Measurements from ENCODE around the gene ZNF598. TPM values are rescaled to one million over a fixed set of nuclear protein-coding genes. Genes with fewer than 3 reads are reported as not detected.
"Not testable (repeated sequence)": the region's sequence is repeated elsewhere in the genome, so short reads cannot be mapped to it uniquely, and the experiment has no call there.

ZNF598 gene
- total RNA-seq, 1 donor from 2014 or later, result 18.5 TPM

DNA sequence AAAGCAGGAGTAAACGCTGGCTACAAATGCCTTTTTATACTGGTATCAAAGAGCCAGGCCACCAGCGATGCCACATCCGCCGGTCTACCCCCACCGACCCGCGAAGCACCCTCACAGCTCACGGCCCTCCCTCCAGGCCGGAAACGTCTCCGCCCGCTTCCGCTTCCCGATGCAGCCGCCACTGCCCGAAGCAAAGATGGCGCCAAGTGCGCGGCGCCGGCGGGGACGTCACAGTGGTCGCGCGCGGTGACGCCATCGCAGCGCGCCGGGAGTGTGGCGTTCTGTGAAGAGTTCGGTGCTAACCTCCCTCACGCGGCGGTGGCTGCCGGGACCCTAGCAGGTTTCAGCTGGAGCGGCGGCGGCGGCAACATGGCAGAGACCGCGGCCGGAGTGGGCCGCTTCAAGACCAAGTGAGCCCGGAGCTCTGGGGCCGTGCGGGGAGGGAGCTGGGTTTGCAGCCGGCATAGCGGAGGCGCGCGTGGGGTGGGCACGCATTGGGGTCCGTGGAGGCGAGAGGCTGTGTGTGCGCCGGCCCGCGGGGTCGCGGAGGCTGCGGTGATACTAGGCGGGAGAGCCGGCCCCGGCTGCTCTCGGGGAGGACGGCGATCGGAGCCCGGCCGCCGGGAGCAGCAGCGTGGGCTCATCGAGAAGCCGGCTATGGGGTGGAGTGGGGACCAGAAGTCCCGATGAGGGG lies 37.7 kb downstream of the ZNF598 start, which contains the start of gene TBL3:
Gene TBL3, plus strand, starts transcription at position 258 of the 694 bp plus-strand sequence. Its CDS starts 112 bp downstream, at position 370.
- DNase-seq (ENCODE audit: missing footprints) (peak; percentile 97), ATAC-seq (peak; percentile 95)
- intact Hi-C loops (cut with DNase I), result no loop called here

DNA sequence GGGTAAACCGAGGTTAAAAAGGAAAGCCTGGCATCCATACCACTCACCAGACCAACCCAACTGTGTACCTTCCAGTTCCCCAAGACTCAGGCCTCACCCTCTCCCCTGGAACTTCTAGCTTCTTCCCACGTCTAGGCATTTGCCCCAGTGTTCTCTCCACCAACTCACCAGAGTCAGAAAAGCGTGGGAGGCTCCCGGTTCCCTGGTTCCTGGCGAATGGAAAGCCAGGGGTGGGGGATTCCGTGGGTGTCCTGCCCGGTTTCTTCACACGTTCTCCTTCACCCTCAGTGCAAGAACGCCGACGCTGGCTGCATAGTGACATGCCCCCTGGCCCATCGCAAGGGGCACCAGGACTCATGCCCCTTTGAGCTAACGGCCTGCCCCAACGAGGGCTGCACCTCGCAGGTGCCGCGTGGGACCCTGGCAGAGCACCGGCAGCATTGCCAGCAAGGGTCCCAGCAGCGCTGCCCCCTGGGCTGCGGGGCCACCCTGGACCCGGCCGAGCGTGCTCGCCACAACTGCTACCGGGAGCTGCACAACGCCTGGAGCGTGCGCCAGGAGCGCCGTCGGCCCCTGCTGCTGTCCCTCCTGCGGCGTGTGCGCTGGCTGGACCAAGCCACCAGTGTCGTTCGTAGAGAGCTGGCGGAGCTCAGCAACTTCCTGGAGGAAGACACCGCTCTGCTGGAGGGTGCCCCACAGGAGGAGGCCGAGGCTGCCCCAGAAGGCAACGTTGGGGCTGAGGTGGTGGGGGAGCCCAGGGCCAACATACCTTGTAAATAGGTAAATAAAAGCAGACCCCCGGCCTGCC lies 41.3 kb downstream of the ZNF598 start:
- ATAC-seq (no peak), DNase-seq (ENCODE audit: missing footprints) (no peak)
- intact Hi-C loops (cut with DNase I), result no loop called here

- intact Hi-C loops (cut with DNase I), result no loop called here
- DNase-seq (ENCODE audit: missing footprints), result no peak
- no peak for ATAC-seq
Measured at GRCh38 chr16:1966460-1966859, 43.2 kb downstream of the ZNF598 start, which contains the start of gene RNF151. Gene RNF151, plus strand, starts transcription at chr16:1966856. Its CDS starts 26 bp downstream, at chr16:1966882.

- ATAC-seq (no peak), DNase-seq (ENCODE audit: missing footprints) (no peak)
- intact Hi-C loops (cut with DNase I), result no loop called here
Measured at GRCh38 chr16:1965396-1966001, 44.1 kb downstream of the ZNF598 start.

DNA sequence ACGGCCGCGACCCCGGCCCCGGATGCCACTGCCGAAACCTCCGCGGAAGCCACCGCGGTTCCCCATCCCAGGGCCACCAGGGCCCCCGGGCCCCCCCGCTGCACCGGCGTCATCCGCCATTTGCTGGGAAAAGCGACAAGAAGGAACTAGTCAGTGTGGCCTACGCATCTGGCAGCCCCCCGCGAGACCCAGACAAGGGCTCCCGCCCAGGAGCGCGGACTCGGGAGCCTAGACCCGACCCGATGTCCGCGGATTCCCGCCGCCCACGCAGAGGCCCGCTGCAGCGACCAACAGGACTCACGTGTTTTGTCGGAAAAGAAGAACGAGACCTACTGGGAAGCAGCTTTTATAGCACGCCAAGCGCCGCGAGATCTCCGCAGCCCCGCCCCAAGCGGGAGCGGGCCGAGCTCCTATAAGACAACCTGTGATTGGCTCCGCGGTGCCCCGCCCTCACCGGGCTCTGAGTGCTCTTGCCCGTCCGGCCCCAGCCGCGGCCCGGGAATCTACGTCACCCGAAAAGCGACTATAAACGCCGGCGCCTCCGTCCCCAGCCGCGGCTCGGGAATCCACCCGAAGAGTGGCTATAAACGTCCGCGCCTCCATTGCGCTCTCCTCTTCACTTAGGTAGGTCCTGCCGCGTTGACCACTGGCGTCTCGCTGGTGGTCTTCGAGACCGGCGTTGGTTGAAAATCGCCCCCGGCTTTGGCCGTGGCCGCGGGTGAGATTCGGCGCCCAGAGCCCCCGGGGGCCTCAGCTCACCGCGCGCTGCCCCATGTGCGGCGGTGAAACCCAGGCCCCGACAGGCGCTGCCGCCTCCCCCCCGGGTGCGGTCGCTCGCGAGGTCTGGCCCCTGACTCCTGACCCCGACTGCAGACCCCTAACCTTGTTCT lies 44.9 kb downstream of the ZNF598 start, which contains the start of gene RPS2:
Gene RPS2, minus strand, starts transcription at position 321 of the 890 bp plus-strand sequence. Its CDS starts 201 bp downstream, at position 120.
- ATAC-seq (peak; percentile 98), DNase-seq (ENCODE audit: missing footprints) (peak; percentile 100)
- intact Hi-C loops (cut with DNase I), result loop anchor here (5.0 kb wide), 1 partner anchor 248 kb away; the partner anchor contains the start of genes BRICD5 and PGP

GRCh38 chr16:1963806-1964505 lies 45.7 kb downstream of the ZNF598 start:
- DNase-seq (ENCODE audit: missing footprints) (no peak), ATAC-seq (peak; percentile 11)
- intact Hi-C loops (cut with DNase I), result loop anchor here (5.0 kb wide), 1 partner anchor 248 kb away; the partner anchor contains the start of genes BRICD5 and PGP

DNA sequence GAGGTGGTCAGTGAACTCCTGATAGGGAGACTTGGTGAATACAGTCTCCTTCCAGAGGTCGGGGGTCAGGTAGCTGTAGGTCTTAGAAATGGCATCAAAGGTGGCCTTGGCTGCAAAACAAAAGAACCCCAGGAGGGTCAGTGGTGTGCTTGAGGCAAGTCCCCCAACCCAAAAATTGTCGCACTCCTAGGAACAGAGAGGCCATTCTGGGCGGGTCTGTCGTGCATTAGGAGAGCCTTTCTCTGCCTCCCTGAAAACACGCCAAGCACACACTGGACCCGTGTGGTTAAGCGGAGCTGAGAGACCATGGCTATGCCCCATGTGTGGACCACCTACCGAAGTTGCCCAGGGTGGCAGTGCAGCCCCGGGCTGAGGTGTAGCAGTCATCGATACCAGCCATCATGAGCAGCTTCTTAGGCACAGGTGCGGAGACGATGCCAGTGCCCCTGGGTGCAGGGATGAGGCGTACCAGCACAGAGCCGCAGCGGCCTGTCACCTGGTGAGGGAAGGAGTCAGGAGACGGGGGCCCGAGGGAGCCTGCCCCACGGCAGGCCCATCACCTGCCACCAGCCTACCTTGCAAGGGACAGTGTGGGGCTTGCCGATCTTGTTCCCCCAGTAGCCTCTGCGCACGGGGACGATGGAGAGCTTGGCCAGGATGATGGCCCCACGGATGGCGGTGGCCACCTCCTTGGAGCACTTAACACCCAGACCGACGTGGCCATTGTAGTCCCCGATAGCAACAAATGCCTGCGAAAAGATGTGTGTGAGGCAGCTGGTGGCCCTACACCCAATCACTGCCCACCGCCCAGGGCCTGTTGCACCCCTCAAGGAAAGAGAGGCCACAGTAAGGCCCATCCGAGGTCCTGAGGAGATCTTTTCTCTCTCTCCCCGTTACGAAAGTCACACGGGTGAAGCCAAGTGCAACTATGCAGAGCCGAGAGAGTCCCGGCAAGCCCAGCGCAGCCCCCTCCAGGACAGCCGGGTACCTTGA lies 47.2 kb downstream of the ZNF598 start:
- not testable (repeated sequence) for DNase-seq (ENCODE audit: missing footprints); ATAC-seq
- intact Hi-C loops (cut with DNase I), result loop anchor here (5.0 kb wide), 1 partner anchor 250 kb away; the partner anchor contains the start of genes BRICD5 and PGP

DNA sequence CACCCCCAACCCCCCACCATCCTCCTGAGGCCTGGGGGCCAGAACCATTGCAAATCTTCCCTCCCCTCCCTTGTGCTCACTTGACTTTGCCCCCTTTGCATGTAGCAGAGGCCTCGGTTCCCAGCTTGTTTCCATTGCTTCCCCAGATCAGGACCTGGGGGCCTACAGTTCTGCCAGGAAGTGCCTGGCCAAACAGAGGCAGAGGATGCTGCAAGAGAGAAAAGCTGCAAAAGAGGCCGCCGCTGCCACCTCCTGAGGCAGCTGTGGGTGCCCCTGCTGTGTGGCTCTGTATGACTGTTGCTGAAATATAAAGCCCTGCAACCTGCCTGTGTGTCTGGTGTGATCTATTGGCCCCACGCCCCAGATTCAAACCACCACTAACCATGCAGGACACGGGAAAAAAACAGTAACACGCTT lies 48.0 kb downstream of the ZNF598 start:
- intact Hi-C loops (cut with DNase I), result loop anchor here (5.0 kb wide), 1 partner anchor 251 kb away; the partner anchor contains the start of genes BRICD5 and PGP
- ATAC-seq, result no peak
- DNase-seq (ENCODE audit: missing footprints), result no peak

DNA sequence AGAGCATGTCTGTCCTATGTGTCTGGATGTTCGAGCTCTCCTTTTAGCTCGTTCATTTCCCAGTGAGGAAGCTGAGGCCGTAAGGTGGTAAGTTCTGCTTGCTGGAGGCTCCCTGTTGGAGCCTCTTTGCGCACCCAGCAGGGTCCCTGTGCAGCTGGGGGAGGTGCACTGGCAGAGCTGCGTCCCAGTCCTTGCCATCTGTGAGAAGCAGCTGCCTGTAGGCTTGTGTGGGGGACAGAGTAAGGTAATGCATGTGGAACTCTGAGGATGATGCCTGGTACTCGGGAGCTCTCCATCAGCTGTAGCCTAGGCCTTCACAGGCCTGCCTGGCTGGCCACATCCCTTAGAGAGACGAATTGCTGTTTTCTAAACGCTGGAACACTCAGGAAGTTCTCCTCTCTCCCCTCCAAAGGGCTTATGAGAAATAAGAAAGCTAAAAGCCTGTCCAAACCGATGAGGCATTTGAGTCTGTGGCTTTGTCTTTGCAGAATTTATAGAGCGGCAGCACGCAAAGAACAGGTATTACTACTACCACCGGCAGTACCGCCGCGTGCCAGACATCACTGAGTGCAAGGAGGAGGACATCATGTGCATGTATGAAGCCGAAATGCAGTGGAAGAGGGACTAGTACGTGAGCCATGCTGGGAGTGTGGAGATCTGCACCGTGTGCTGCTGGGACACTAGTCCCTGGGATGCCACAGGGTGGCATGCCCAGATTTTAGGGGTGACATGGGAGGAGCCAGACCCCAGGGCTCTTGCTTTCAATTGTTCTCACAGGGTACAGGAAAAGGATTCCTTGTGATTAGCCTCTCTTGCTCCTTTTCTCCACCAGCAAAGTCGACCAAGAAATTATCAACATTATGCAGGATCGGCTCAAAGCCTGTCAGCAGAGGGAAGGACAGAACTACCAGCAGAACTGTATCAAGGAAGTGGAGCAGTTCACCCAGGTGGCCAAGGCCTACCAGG lies 48.7 kb downstream of the ZNF598 start:
- ATAC-seq (no peak), DNase-seq (ENCODE audit: missing footprints) (no peak)
- intact Hi-C loops (cut with DNase I), result loop anchor here (5.0 kb wide), 1 partner anchor 251 kb away; the partner anchor contains the start of genes BRICD5 and PGP

DNA sequence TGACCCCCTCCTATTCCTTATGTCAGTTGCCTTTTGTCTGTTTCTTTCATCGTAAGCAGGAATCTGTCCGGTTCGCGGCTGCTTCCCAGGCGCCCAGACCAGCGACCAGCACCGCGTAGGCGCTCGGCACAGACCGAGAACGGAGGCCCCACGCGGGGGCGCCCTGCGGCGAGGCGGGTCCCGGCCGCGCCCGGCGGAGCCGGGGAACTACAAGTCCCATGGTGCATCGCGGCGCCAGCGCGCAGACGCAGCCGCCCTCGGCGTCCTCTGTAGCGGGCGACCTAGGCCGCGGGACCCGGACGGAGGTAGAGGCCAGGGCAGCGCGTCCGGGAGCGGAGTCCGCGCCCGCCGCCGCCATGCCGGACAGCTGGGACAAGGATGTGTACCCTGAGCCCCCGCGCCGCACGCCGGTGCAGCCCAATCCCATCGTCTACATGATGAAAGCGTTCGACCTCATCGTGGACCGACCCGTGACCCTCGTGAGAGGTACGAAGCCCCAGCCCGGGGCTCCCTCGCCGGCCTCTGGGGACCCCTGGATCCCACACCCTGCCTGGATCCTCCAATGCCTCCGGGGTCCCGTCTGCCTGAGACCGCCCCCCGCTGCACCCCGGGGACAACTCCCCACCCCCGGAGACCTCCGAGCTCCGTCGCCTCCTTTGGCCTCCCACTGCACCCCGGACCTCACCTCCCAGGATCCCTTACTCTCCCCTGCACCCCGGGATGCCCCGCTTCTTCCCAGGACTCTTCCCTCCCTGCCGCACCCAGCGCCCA lies 50.2 kb downstream of the ZNF598 start, which contains the start of gene NDUFB10:
Gene NDUFB10, plus strand, starts transcription at position 270 of the 771 bp plus-strand sequence. Its CDS starts 87 bp downstream, at position 357.
- ATAC-seq (peak; percentile 93), DNase-seq (ENCODE audit: missing footprints) (peak; percentile 96)
- intact Hi-C loops (cut with DNase I), result loop anchor here (5.0 kb wide), 1 partner anchor 253 kb away; the partner anchor contains the start of genes BRICD5 and PGP

DNA sequence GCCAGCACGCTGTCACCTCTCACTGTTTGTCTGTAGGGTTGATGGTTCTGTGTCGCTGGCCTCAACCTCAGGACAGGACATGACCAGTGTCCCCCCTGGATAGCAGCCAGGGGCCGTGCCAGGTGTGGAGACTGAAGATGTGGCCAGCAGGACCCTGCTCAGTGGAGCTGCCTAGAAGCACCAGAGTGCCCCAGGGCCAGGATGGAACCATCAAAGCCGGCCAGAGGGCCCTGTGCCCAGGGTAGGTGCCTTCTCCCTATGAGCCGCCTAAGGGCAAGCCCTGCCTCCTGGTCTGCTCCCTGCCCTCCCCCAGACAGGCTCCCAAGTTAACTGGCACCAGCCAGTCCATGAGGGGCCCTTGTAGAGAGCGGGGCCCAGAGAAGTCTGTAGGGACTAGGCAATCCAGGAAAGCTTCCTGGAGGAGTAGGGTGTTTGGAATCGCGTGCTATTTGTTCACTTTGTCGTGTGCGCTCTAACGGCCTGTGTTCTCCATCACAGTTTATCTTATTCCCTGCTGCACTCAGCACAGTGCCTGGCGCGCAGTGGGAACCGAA lies 50.8 kb downstream of the ZNF598 start:
- no peak for ATAC-seq
- no peak for DNase-seq (ENCODE audit: missing footprints)
- intact Hi-C loops (cut with DNase I), result no loop called here

- intact Hi-C loops (cut with DNase I); ATAC-seq: not testable (repeated sequence)
- DNase-seq (ENCODE audit: missing footprints), result peak; percentile 34
Measured at GRCh38 chr16:1958143-1958491, 51.5 kb downstream of the ZNF598 start.

DNA sequence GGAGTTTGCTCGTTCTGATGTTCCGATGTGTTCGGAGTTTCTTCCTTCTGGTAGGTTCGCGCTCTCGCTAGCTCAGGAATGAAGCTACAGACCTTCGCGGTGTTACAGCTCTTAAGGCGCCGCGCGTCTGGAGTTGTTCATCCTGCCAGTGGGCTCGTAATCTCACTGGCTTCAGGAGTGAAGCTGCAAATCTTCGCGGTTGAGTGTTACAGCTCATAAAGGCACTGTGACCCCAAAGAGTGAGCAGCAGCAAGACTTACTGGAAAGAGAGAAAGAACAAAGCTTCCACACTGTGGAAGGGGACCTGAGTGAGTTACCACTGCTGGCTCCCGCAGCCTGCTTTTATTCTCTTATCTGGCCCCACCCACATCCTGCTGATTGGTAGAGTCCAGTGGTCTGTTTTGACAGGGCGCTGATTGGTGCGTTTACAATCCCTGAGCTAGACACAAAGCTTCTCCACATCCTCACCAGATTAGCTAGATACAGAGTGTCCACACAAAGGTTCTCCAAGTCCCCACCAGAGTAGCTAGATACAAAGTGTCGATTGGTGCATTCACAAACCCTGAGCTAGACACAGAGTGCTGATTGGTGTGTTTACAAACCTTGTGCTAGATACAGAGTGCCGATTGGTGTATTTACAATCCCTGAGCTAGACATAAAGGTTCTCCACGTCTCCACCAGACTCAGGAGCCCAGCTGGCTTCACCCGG lies 52.0 kb downstream of the ZNF598 start:
- intact Hi-C loops (cut with DNase I); ATAC-seq: not testable (repeated sequence)
- peak; percentile 32 for DNase-seq (ENCODE audit: missing footprints)

Data from Right ventricle myocardium inferior (tissue), 1 donor.